Iris pigment epithelial cell (primary cell): ENCODE measurements around the gene RHOBTB3.

Experiments used
- DNase-seq: peaks from one replicate; pipeline ENCODE4 v3.0.0-alpha.2; 2011; ENCODE audit warnings: low read depth

Gene RHOBTB3

GRCh38 chr5:95763941-95764340 is 32.8 kb downstream of the RHOBTB3 start:
- no peak for DNase-seq

DNA sequence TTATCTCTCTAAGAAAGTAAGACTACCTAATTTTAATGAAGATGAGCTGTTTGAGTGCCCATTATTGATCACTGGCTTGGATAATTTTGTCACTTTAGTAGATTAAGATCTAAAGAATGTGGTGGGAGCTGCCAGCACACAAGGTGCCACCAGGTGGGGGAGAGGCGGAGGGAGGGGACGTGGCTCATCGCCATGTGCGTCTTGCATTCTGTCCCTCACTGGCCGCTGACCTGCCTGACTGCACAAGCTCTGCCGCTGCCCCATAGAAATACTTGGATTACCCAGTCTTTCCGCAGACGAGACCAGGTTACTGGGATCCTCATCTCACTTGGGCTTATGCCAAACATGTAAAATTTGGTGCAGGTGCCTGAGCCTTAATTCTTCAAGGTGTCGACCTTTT is 37.6 kb downstream of the RHOBTB3 start:
- DNase-seq = no peak

DNA sequence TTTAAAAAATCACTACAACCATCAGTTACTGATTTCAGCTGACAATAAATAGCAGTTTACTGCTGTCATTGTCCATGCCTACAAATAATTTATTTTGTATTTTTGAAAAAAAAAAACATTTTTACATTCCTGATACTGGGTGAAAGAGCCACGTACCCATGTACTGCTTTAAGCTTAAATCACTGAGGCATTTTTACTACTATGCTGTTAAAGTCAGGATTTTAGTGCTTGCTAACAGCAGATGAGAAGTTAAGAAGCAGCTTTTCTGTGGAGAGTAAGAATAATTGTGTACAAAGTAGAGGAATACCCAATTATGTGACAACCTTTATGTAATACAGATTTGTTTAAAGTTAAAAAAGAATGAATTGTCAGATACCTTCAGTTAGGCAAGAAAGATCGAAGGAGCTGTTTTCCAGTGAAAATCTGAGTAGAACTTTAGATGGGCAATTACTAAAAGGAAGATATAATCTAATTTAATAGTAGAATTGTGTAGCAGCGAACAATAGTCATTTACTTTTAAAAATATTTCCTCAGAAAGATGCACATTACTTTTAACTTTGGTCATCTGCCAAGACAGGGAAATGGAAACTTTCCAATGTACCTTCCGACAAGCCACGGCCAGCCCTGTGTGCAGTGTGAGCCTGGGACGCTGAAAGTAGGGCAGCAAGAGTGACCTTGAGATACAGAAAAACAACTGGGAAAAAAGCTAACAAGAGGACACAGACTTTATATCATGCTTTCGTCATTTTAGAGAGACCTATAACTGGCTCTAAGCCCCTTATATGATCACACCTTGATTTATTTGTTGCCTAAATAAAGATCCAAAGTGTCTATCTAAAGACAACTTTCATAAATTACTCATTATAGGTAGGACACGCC is 39.9 kb downstream of the RHOBTB3 start:
- peak; percentile 70 for DNase-seq

- no peak for DNase-seq
These were observed 40.8 kb downstream of the RHOBTB3 start for GRCh38 chr5:95771892-95772291.

GRCh38 chr5:95773335-95774059 is 42.4 kb downstream of the RHOBTB3 start:
- DNase-seq = peak; percentile 92

DNA sequence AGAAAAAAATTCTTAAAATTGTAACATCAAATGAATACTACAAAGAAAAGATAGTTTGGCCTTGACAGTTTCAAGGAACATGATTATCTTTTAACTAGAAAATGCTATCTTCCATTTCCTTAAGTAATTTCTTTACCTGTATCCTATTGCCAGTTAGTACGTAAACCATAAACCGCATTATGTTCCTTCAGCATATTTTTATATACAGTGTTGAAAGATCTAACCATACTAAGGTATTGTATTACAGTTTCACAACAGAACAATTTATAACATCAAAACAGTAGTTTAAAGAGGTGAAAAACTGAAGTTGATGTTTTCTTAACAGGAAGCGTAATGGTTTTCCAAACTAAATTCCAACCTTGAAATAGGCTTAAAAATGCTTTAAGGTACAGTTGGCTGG is 46.3 kb downstream of the RHOBTB3 start:
- peak; percentile 78 for DNase-seq

GRCh38 chr5:95778713-95779436 is 47.7 kb downstream of the RHOBTB3 start:
- no peak for DNase-seq

DNA sequence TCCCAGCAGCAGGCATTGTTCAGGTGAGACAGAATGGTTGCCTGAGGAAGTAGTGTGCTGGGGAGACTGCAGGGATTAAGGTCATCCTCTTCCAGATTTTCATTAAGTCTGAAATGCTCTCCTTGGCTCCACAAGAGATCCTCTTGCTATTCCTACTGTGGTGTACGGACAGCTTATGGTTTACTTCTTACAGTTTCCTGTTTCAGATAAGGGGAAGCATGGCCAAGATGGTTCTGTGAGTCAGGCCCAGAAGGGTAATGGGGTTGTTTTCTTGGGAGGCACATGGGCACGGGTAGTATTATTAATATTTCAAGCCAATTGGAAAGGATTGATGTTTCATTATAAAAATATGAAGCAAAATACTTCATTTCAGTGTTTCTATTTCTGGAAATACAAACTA is 48.5 kb downstream of the RHOBTB3 start:
- DNase-seq = peak; percentile 80

- DNase-seq = peak; percentile 46
These were observed 49.5 kb downstream of the RHOBTB3 start for GRCh38 chr5:95780597-95780996.

DNA sequence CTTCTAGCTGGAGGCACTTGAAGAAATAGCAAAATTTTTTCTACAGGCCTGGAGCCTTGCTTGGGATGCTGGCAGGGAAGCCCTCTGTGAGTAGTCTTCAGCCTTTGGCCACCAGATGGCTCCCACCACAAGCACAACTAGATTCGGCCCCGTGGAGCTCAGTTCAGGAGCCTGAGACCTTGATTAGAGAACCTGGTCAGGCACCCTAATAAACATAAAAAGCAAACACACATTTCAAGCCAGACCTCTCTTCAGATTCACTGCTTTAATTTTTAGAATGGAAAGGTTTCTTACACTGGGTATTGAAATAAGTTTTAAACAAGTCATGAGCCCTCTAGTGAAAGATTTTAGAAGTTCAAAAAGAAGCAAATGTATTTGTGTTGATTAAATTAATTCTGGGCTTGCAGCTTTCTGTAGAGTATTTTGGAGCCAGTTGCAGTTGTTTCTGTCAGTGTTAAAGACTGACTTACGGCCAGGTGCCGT is 50.0 kb downstream of the RHOBTB3 start:
- peak; percentile 85 for DNase-seq

- DNase-seq = no peak
These were observed 51.0 kb downstream of the RHOBTB3 start for GRCh38 chr5:95782181-95782580.

- DNase-seq = no peak
These were observed 52.5 kb downstream of the RHOBTB3 start for GRCh38 chr5:95783661-95784060.

GRCh38 chr5:95784514-95785302 is 53.6 kb downstream of the RHOBTB3 start:
- DNase-seq = no peak

GRCh38 chr5:95786821-95787418 is 55.8 kb downstream of the RHOBTB3 start:
- DNase-seq = peak; percentile 88

DNA sequence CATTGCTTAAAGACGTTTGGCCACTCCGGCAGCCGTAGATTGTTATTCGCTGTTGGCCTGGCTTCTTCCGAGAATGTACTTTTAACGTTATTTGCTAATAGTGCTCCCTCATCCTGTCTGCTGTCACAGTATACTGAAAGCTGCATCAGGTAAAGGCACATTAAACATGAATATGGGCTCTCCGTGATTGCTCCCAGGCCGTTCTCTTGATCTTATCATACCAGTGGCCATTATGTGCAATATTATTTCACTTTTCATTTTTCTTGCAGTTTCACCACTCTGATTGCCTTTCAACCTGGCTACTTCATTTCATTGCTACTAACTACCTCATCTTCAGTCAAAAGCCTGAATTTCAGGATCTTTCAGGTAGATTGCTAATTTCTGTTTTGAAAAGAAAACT is 57.4 kb downstream of the RHOBTB3 start:
- DNase-seq = no peak

DNA sequence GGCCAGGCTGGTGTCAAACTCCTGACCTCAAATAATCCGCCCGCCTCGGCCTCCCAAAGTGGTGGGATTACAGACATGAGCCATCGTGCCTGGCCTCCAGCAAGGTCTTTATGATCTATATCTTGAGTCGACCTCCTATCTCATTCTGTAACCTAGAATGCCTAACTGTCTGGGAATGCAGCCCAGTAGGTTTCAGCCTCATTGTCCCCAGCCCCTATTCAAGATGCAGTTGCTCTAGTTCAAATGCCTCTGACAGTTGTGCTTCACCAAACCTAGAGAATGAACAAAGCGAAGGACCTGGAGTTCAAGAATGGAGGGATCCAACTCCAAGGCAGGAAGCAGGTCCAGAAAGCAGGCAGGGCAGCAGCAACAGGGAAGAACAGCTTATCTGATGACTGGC is 60.6 kb downstream of the RHOBTB3 start:
- peak; percentile 36 for DNase-seq

DNA sequence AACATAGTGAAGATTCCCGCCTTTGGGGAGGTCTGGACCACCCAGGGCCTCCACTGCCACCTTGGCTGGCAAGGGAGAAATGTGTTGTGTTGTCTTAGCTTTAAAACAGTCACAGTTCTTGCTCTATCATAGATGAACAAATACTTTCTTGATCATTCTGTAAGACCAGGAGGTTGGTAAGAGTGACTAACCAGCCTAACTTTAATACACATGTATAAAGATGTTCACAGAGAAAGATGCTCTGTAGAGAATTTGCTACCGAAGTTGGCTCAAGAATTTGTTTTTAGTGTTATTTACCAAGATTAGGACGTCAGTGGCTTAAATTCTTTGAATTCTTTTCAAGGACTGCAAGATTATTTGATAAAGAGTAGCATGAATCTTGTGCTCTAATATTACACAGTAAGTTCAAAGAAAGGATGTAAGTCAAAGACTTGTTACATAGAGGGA is 63.0 kb downstream of the RHOBTB3 start:
- peak; percentile 89 for DNase-seq

- DNase-seq = no peak
These were observed 66.2 kb downstream of the RHOBTB3 start for GRCh38 chr5:95797301-95797700.

GRCh38 chr5:95798048-95798447 is 66.9 kb downstream of the RHOBTB3 start:
- DNase-seq = no peak

DNA sequence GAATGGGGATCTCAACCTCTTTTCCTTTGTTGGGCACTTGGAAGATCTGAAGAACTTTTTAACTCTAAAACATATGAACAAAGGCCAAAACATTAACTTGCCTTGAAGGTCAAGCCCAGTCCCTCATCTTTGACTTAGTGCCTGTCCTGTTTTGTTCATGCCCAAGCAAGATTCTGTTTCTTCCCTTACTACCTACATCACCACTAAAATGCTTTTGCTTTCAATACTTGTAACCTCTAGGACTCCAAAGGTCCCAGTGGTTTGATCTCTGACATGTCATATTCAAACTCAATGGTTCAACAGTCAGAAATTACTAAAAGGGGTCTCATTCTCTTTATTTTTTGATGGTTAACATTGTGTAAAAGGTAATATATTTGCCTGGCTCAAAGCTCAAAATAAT is 67.4 kb downstream of the RHOBTB3 start:
- DNase-seq = no peak

- DNase-seq = no peak
These were observed 68.2 kb downstream of the RHOBTB3 start for GRCh38 chr5:95799191-95799835.
